ENCODE data around the gene TROAP. TPM values are rescaled to one million over a fixed set of nuclear protein-coding genes. Genes with fewer than 3 reads are reported as not detected.
"Not testable (repeated sequence)": the region's sequence is repeated elsewhere in the genome, so short reads cannot be mapped to it uniquely, and the experiment has no call there.

TROAP gene
- total RNA-seq, 2 experiments from 2014 or later, result 57.7 to 64.9 TPM

- no peak for DNase-seq
- no peak overlapping the region for H3K27ac Mint-ChIP-seq
- intact Hi-C loops (cut with micrococcal nuclease), result no loop called here
- ChIA-PET CTCF (no interaction called here), POLR2A (no interaction called here)
- peaks cover 1% of the 10 kb centered on the region for H3K36me3 Mint-ChIP-seq
- no peaks in the 10 kb centered on the region for H3K4me1 Mint-ChIP-seq (ENCODE audit: low read depth)
- no peak overlapping the region for H3K4me3 Mint-ChIP-seq
- no peaks in the 10 kb centered on the region for H3K27me3 Mint-ChIP-seq
- no peaks in the 10 kb centered on the region for H3K9me3 Mint-ChIP-seq
Observed at GRCh38 chr12:49377386-49377785, 54.3 kb downstream of the TROAP start.

GRCh38 chr12:49380184-49380583 lies 57.1 kb downstream of the TROAP start:
- H3K27ac Mint-ChIP-seq; intact Hi-C loops (cut with micrococcal nuclease); H3K36me3 Mint-ChIP-seq; H3K4me1 Mint-ChIP-seq (ENCODE audit: low read depth); POLR2A ChIA-PET; H3K27me3 Mint-ChIP-seq; DNase-seq; H3K4me3 Mint-ChIP-seq; CTCF ChIA-PET; H3K9me3 Mint-ChIP-seq: not testable (repeated sequence)

Other genes with a start within 250 kb of the TROAP start
- not detected for gene DHH, start 228.5 kb upstream of the TROAP start, total RNA-seq
- 10 to 100 TPM; 55.0 to 59.1 TPM for gene LMBR1L, start 212.4 kb upstream of the TROAP start, total RNA-seq
- 1,000 to 10,000 TPM; 2,573 to 2,575 TPM for gene TUBA1B, start 191.9 kb upstream of the TROAP start, total RNA-seq
- 10 to 100 TPM; 86.4 to 88.7 TPM for gene TUBA1A, start 134.2 kb upstream of the TROAP start, total RNA-seq
- 100 to 1,000 TPM; 353 to 360 TPM for gene TUBA1C, start 58.2 kb upstream of the TROAP start, total RNA-seq
- gene PRPH, start 28.1 kb upstream of the TROAP start, total RNA-seq, result not detected
- gene C1QL4, start 13.9 kb downstream of the TROAP start, total RNA-seq, result not detected
- gene DNAJC22, start 23.6 kb downstream of the TROAP start, total RNA-seq, result under 1 TPM in 1 of 2 experiments, not detected in 1; 0.10 TPM
- 10 to 100 TPM in 1 of 2 experiments, 1 to 10 TPM in 1; 9.7 to 12.9 TPM for gene SPATS2, start 44.2 kb downstream of the TROAP start, total RNA-seq
- gene KCNH3, start 215.8 kb downstream of the TROAP start, total RNA-seq, result 1 to 10 TPM; 1.2 to 1.3 TPM
- 10 to 100 TPM; 52.3 to 56.8 TPM for gene MCRS1, start 244.9 kb downstream of the TROAP start, total RNA-seq

Data from activated CD4-positive, alpha-beta memory T cell treated with anti-CD3 and anti-CD28 coated beads for 36 hours (primary cell).